PFSK-1 (cell line): ENCODE measurements around the gene GTPBP6.

Experiments
- POLR2AphosphoS5 ChIP-seq: IDR thresholded peaks from 2 replicates; pipeline ENCODE4 v1.6.1; 2012; ENCODE audit warnings: low read depth, mild to moderate bottlenecking, control low read depth, low read length, moderate library complexity
- SIN3A ChIP-seq: IDR thresholded peaks from 2 replicates; pipeline ENCODE4 v1.6.1; 2012; ENCODE audit warnings: mild to moderate bottlenecking, low read length, moderate library complexity, borderline replicate concordance; ENCODE audit not compliant: insufficient read depth
- TAF1 ChIP-seq: IDR thresholded peaks from 2 replicates; pipeline ENCODE4 v1.6.1; 2012; ENCODE audit warnings: low read length, control low read depth, borderline replicate concordance; ENCODE audit not compliant: insufficient read depth

- TF ChIP-seq POLR2AphosphoS5 (no peak), TAF1 (no peak), SIN3A (no peak)
Observed at GRCh38 chrX:357035-357692, 38.6 kb upstream of the GTPBP6 start.
